Activated T-helper 1 cell treated with anti-CD3 and anti-CD28 coated beads, Interleukin-2, amount 50 U/mL, for 16 hours (primary cell): ENCODE measurements around the gene SACS.
"Not testable (repeated sequence)": the region's sequence is repeated elsewhere in the genome, so short reads cannot be mapped to it uniquely, and the experiment has no call there.

ENCODE experiments used
- DNase-seq, 2 donors: peaks; one replicate each; pipeline ENCODE4 v3.0.0-alpha.2; 2020; ENCODE audit warnings: low read depth in 1 of 2, low spot score in 1 of 2

Gene SACS

GRCh38 chr13:23418776-23419683 is 14.5 kb downstream of the SACS start:
- no peak for DNase-seq

- no peak for DNase-seq
These were observed 18.8 kb downstream of the SACS start for GRCh38 chr13:23414682-23415081.

GRCh38 chr13:23411706-23412105 is 21.8 kb downstream of the SACS start:
- DNase-seq: no peak

GRCh38 chr13:23411220-23411619 is 22.3 kb downstream of the SACS start:
- DNase-seq: no peak

GRCh38 chr13:23408026-23408425 is 25.5 kb downstream of the SACS start:
- DNase-seq: no peak

GRCh38 chr13:23401156-23401555 is 32.3 kb downstream of the SACS start:
- DNase-seq: not testable (repeated sequence)

- DNase-seq: no peak
These were observed 34.2 kb downstream of the SACS start for GRCh38 chr13:23399347-23399746.

GRCh38 chr13:23394821-23395220 is 38.7 kb downstream of the SACS start:
- no peak for DNase-seq

GRCh38 chr13:23392925-23393645 is 40.4 kb downstream of the SACS start:
- DNase-seq: no peak

GRCh38 chr13:23392313-23392712 is 41.2 kb downstream of the SACS start:
- no peak for DNase-seq

GRCh38 chr13:23391752-23392151 is 41.8 kb downstream of the SACS start:
- DNase-seq: no peak

GRCh38 chr13:23386533-23386932 is 47.0 kb downstream of the SACS start:
- no peak for DNase-seq

GRCh38 chr13:23385931-23386330 is 47.6 kb downstream of the SACS start:
- DNase-seq: no peak

- no peak for DNase-seq
These were observed 49.4 kb downstream of the SACS start for GRCh38 chr13:23384111-23384510.

- no peak for DNase-seq
These were observed 50.4 kb downstream of the SACS start for GRCh38 chr13:23383151-23383550.

GRCh38 chr13:23381866-23382265 is 51.6 kb downstream of the SACS start:
- DNase-seq: no peak

- no peak for DNase-seq
These were observed 53.0 kb downstream of the SACS start for GRCh38 chr13:23380534-23380933.

GRCh38 chr13:23377983-23378632 is 55.4 kb downstream of the SACS start:
- peak in 1 of 2 donors; percentile 27 for DNase-seq

GRCh38 chr13:23377579-23377978 is 55.9 kb downstream of the SACS start:
- DNase-seq: no peak

GRCh38 chr13:23375001-23375971 is 58.2 kb downstream of the SACS start:
- DNase-seq: peak; percentile 97
